SK-MEL-5 (cell line): Measurements from ENCODE around the gene ACTRT2. TPM values are rescaled to one million over a fixed set of nuclear protein-coding genes. Genes with fewer than 3 reads are reported as not detected.

ENCODE experiments used
- DNase-seq: peaks from one replicate; pipeline ENCODE4 v3.0.0-alpha.2; 2016; ENCODE audit warnings: low read depth, low spot score
- in situ Hi-C: cut with HindIII; loops from 2 replicates; pipeline ENCODE4 v1.10.0; 2016; ENCODE audit warnings: low sequenced_read_pairs, high pct_unique_total_duplicates, low pct_unique_long_range_greater_than_20kb
- total RNA-seq: library from RNA; depleted of rRNA; stranded (reverse); fragments of >200 nt; shearing (Covaris generic); gene quantifications from 2 replicates; pipeline ENCODE4 v1.2.3, GENCODE V29; 2014

The ACTRT2 gene
- total RNA-seq, 1 experiment from 2014 or later: not detected

GRCh38 chr1:3024019-3024418 lies 2.8 kb downstream of the ACTRT2 start:
- peak; percentile 26 for DNase-seq
- in situ Hi-C loops: no loop called here

GRCh38 chr1:3024588-3024987 lies 3.3 kb downstream of the ACTRT2 start:
- no peak for DNase-seq
- in situ Hi-C loops: no loop called here

GRCh38 chr1:3026124-3026523 lies 4.9 kb downstream of the ACTRT2 start:
- in situ Hi-C loops: no loop called here
- no peak for DNase-seq

GRCh38 chr1:3026581-3027391 lies 5.5 kb downstream of the ACTRT2 start:
- in situ Hi-C loops: no loop called here
- DNase-seq: no peak

GRCh38 chr1:3027611-3028371 lies 6.5 kb downstream of the ACTRT2 start:
- no peak for DNase-seq
- in situ Hi-C loops: no loop called here

- DNase-seq: no peak
- in situ Hi-C loops: no loop called here
These were observed 7.4 kb downstream of the ACTRT2 start for GRCh38 chr1:3028531-3029282.

GRCh38 chr1:3029481-3029961 lies 8.3 kb downstream of the ACTRT2 start:
- in situ Hi-C loops: no loop called here
- no peak for DNase-seq

GRCh38 chr1:3029991-3030662 lies 8.9 kb downstream of the ACTRT2 start:
- no peak for DNase-seq
- in situ Hi-C loops: no loop called here

GRCh38 chr1:3030663-3031381 lies 9.6 kb downstream of the ACTRT2 start:
- in situ Hi-C loops: no loop called here
- DNase-seq: no peak

GRCh38 chr1:3031401-3032221 lies 10.3 kb downstream of the ACTRT2 start:
- in situ Hi-C loops: no loop called here
- no peak for DNase-seq

- no peak for DNase-seq
- in situ Hi-C loops: no loop called here
These were observed 11.2 kb downstream of the ACTRT2 start for GRCh38 chr1:3032371-3033039.

GRCh38 chr1:3033040-3033789 lies 11.9 kb downstream of the ACTRT2 start:
- no peak for DNase-seq
- in situ Hi-C loops: no loop called here

- in situ Hi-C loops: no loop called here
- no peak for DNase-seq
These were observed 12.5 kb downstream of the ACTRT2 start for GRCh38 chr1:3033790-3034090.

- in situ Hi-C loops: no loop called here
- no peak for DNase-seq
These were observed 12.9 kb downstream of the ACTRT2 start for GRCh38 chr1:3034162-3034561.

GRCh38 chr1:3034728-3035562 lies 13.7 kb downstream of the ACTRT2 start:
- DNase-seq: no peak
- in situ Hi-C loops: no loop called here
